ENCODE data around the gene EVA1C.
A peak's percentile ranks its signal among the peaks of the same experiment; 100 is the strongest.
"Not testable (repeated sequence)": the region's sequence is repeated elsewhere in the genome, so short reads cannot be mapped to it uniquely, and the experiment has no call there.

The EVA1C gene

GRCh38 chr21:32461503-32461902, 49.0 kb downstream of the EVA1C start:
- Histone ChIP-seq H3K4me1 (ENCODE audit: insufficient read depth, poor library complexity, severe bottlenecking) (peaks cover 30% of the 10 kb centered on the region), H3K27ac (ENCODE audit: poor library complexity, severe bottlenecking) (no peak overlapping the region)
- no peak for TF ChIP-seq CTCF (IDR thresholded peaks at IDR 0.05; ENCODE audit: poor library complexity, severe bottlenecking)

GRCh38 chr21:32462564-32462963, 50.1 kb downstream of the EVA1C start:
- Histone ChIP-seq H3K36me3 (ENCODE audit: low read depth) (peaks cover 52% of the 10 kb centered on the region), H3K4me1 (ENCODE audit: insufficient read depth, poor library complexity, severe bottlenecking) (peaks cover 20% of the 10 kb centered on the region), H3K27ac (ENCODE audit: poor library complexity, severe bottlenecking) (peak overlapping the region; percentile 82)
- DNase-seq (ENCODE audit: low spot score); ATAC-seq (ENCODE audit: low read depth); H3K4me3 ChIP-seq (ENCODE audit: severe bottlenecking); H3K27me3 ChIP-seq (ENCODE audit: insufficient read depth, poor library complexity, severe bottlenecking); H3K9me3 ChIP-seq (ENCODE audit: severe bottlenecking): not testable (repeated sequence)

More at GRCh38 chr21:32461503-32461902, 49.0 kb downstream of the EVA1C start:
- DNase-seq (ENCODE audit: low spot score), result no peak
- H3K36me3 ChIP-seq (ENCODE audit: low read depth), result peaks cover 63% of the 10 kb centered on the region
- no peak for ATAC-seq (ENCODE audit: low read depth)
- H3K4me3 ChIP-seq (ENCODE audit: severe bottlenecking), result no peak overlapping the region
- H3K27me3 ChIP-seq (ENCODE audit: insufficient read depth, poor library complexity, severe bottlenecking), result no peaks in the 10 kb centered on the region
- H3K9me3 ChIP-seq (ENCODE audit: severe bottlenecking), result no peaks in the 10 kb centered on the region

DNA sequence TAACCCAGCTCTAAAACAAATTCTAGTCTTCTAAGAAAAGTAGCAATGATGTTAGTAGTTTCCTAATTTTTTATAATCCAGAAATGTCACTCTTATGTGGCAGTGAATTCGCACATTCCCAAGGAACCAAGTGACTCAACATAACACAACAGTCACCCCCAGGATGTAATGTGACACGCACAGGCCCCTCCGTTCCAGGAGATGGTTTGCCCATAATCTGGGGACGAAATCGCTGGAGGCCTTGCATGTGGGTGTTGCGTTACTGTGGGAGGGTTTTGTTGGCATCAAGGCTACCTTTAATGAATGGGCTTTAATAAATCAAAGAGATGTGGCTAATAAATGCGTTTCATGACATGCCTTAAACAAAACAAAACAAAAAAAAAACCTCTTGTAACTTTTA, 50.9 kb downstream of the EVA1C start:
- Histone ChIP-seq H3K27ac (ENCODE audit: poor library complexity, severe bottlenecking) (peak overlapping the region; percentile 82), H3K4me3 (ENCODE audit: severe bottlenecking) (no peak overlapping the region), H3K4me1 (ENCODE audit: insufficient read depth, poor library complexity, severe bottlenecking) (peaks cover 18% of the 10 kb centered on the region), H3K36me3 (ENCODE audit: low read depth) (peaks cover 48% of the 10 kb centered on the region), H3K27me3 (ENCODE audit: insufficient read depth, poor library complexity, severe bottlenecking) (no peaks in the 10 kb centered on the region), H3K9me3 (ENCODE audit: severe bottlenecking) (no peaks in the 10 kb centered on the region)
- DNase-seq (ENCODE audit: low spot score), result no peak
- no peak for TF ChIP-seq CTCF (IDR thresholded peaks at IDR 0.05; ENCODE audit: poor library complexity, severe bottlenecking)
- ATAC-seq (ENCODE audit: low read depth), result peak; percentile 43; the same call in 2 of the 3 replicates

DNA sequence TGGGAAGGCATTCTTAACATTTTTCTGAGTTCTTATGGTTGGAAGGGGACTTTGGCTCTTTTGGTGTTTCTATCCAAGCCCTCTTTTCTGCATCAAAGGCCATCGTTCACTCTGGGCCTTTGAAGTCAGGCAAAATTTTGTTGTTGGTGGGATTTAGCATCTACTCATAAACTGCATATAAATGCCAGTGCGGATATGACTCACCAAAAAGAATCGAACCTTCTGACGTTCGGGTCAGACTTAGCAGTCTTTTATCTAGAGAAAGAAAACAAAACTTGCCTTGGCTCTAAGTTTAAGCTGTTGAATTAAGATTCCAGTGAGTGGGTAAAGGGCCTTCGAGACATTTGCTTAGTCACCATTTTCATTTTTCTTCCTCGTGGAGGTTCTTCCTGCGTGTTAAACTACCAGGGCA, 51.4 kb downstream of the EVA1C start:
- ATAC-seq (ENCODE audit: low read depth) (peak; percentile 88), DNase-seq (ENCODE audit: low spot score) (no peak)
- no peak for TF ChIP-seq CTCF (IDR thresholded peaks at IDR 0.05; ENCODE audit: poor library complexity, severe bottlenecking)
- peaks cover 18% of the 10 kb centered on the region for H3K4me1 ChIP-seq (ENCODE audit: insufficient read depth, poor library complexity, severe bottlenecking)
- peak overlapping the region; percentile 82 for H3K27ac ChIP-seq (ENCODE audit: poor library complexity, severe bottlenecking)
- no peaks in the 10 kb centered on the region for H3K9me3 ChIP-seq (ENCODE audit: severe bottlenecking)
- no peak overlapping the region for H3K4me3 ChIP-seq (ENCODE audit: severe bottlenecking)
- H3K27me3 ChIP-seq (ENCODE audit: insufficient read depth, poor library complexity, severe bottlenecking), result no peaks in the 10 kb centered on the region
- H3K36me3 ChIP-seq (ENCODE audit: low read depth), result peaks cover 47% of the 10 kb centered on the region

GRCh38 chr21:32467291-32467690, 54.8 kb downstream of the EVA1C start:
- DNase-seq (ENCODE audit: low spot score), result no peak
- Histone ChIP-seq H3K4me1 (ENCODE audit: insufficient read depth, poor library complexity, severe bottlenecking) (peaks cover 18% of the 10 kb centered on the region), H3K4me3 (ENCODE audit: severe bottlenecking) (no peak overlapping the region), H3K27ac (ENCODE audit: poor library complexity, severe bottlenecking) (no peak overlapping the region), H3K27me3 (ENCODE audit: insufficient read depth, poor library complexity, severe bottlenecking) (no peaks in the 10 kb centered on the region), H3K9me3 (ENCODE audit: severe bottlenecking) (no peaks in the 10 kb centered on the region), H3K36me3 (ENCODE audit: low read depth) (peaks cover 48% of the 10 kb centered on the region)
- TF ChIP-seq CTCF (IDR thresholded peaks at IDR 0.05; ENCODE audit: poor library complexity, severe bottlenecking), result no peak
- no peak for ATAC-seq (ENCODE audit: low read depth)
